Measurements from ENCODE around the gene ZNF277.

Gene ZNF277

GRCh38 chr7:112206238-112206990, at the start of gene ZNF277, which contains the start of gene DOCK4:
ZNF277 (plus strand) TSS chr7:112206695; CDS start chr7:112206717, 22 bp downstream.
DOCK4 (minus strand) TSS chr7:112206399; CDS start chr7:112206138, 261 bp downstream.
- no peaks in the 10 kb centered on the region for H3K27me3 ChIP-seq (ENCODE audit: control insufficient read depth, insufficient read depth, low read length)
- peak within 1 kb of the TSS; percentile 85 for H3K9ac ChIP-seq (ENCODE audit: low read depth, low read length)
- peak within 1 kb of the TSS; percentile 79 for H3K27ac ChIP-seq (ENCODE audit: low read depth, low read length)
- H3K36me3 ChIP-seq (ENCODE audit: control insufficient read depth, insufficient read depth, low read length) = no peaks in the 10 kb centered on the region
- H3K4me1 ChIP-seq (ENCODE audit: control insufficient read depth, insufficient read depth, low read length) = peaks cover 13% of the 10 kb centered on the region
- H3K9me3 ChIP-seq (ENCODE audit: control insufficient read depth, insufficient read depth, low read length) = no peaks in the 10 kb centered on the region
- peak within 1 kb of the TSS; percentile 96 for H3K4me3 ChIP-seq (ENCODE audit: low read depth, low read length)

- Histone ChIP-seq H3K27me3 (ENCODE audit: control insufficient read depth, insufficient read depth, low read length) (no peaks in the 10 kb centered on the region), H3K9ac (ENCODE audit: low read depth, low read length) (no peak overlapping the region), H3K36me3 (ENCODE audit: control insufficient read depth, insufficient read depth, low read length) (no peaks in the 10 kb centered on the region), H3K4me1 (ENCODE audit: control insufficient read depth, insufficient read depth, low read length) (peaks cover 30% of the 10 kb centered on the region), H3K9me3 (ENCODE audit: control insufficient read depth, insufficient read depth, low read length) (no peaks in the 10 kb centered on the region), H3K4me3 (ENCODE audit: low read depth, low read length) (no peak overlapping the region), H3K27ac (ENCODE audit: low read depth, low read length) (no peak overlapping the region)
These were observed 49.4 kb upstream of the ZNF277 start for GRCh38 chr7:112157072-112157471.

- Histone ChIP-seq H3K4me1 (ENCODE audit: control insufficient read depth, insufficient read depth, low read length) (peaks cover 46% of the 10 kb centered on the region), H3K4me3 (ENCODE audit: low read depth, low read length) (no peak overlapping the region), H3K27ac (ENCODE audit: low read depth, low read length) (no peak overlapping the region), H3K36me3 (ENCODE audit: control insufficient read depth, insufficient read depth, low read length) (no peaks in the 10 kb centered on the region), H3K9ac (ENCODE audit: low read depth, low read length) (no peak overlapping the region), H3K27me3 (ENCODE audit: control insufficient read depth, insufficient read depth, low read length) (no peaks in the 10 kb centered on the region), H3K9me3 (ENCODE audit: control insufficient read depth, insufficient read depth, low read length) (no peaks in the 10 kb centered on the region)
These were observed 47.1 kb upstream of the ZNF277 start for GRCh38 chr7:112159351-112159750.

- no peak overlapping the region for H3K4me3 ChIP-seq (ENCODE audit: low read depth, low read length)
- no peaks in the 10 kb centered on the region for H3K36me3 ChIP-seq (ENCODE audit: control insufficient read depth, insufficient read depth, low read length)
- H3K9me3 ChIP-seq (ENCODE audit: control insufficient read depth, insufficient read depth, low read length) = no peaks in the 10 kb centered on the region
- peaks cover 42% of the 10 kb centered on the region for H3K4me1 ChIP-seq (ENCODE audit: control insufficient read depth, insufficient read depth, low read length)
- peak overlapping the region; percentile 84 for H3K27ac ChIP-seq (ENCODE audit: low read depth, low read length)
- H3K9ac ChIP-seq (ENCODE audit: low read depth, low read length) = no peak overlapping the region; the same call in 1 of the 2 replicates
- H3K27me3 ChIP-seq (ENCODE audit: control insufficient read depth, insufficient read depth, low read length) = no peaks in the 10 kb centered on the region
These were observed 46.2 kb upstream of the ZNF277 start for GRCh38 chr7:112160130-112160770.

- Histone ChIP-seq H3K9ac (ENCODE audit: low read depth, low read length) (no peak overlapping the region), H3K27me3 (ENCODE audit: control insufficient read depth, insufficient read depth, low read length) (no peaks in the 10 kb centered on the region), H3K4me3 (ENCODE audit: low read depth, low read length) (no peak overlapping the region), H3K4me1 (ENCODE audit: control insufficient read depth, insufficient read depth, low read length) (peaks cover 42% of the 10 kb centered on the region), H3K36me3 (ENCODE audit: control insufficient read depth, insufficient read depth, low read length) (no peaks in the 10 kb centered on the region), H3K9me3 (ENCODE audit: control insufficient read depth, insufficient read depth, low read length) (no peaks in the 10 kb centered on the region), H3K27ac (ENCODE audit: low read depth, low read length) (peak overlapping the region; percentile 84)
These were observed 45.7 kb upstream of the ZNF277 start for GRCh38 chr7:112160771-112161150.

GRCh38 chr7:112161253-112162141, 45.0 kb upstream of the ZNF277 start:
- Histone ChIP-seq H3K27me3 (ENCODE audit: control insufficient read depth, insufficient read depth, low read length) (no peaks in the 10 kb centered on the region), H3K9me3 (ENCODE audit: control insufficient read depth, insufficient read depth, low read length) (no peaks in the 10 kb centered on the region), H3K36me3 (ENCODE audit: control insufficient read depth, insufficient read depth, low read length) (no peaks in the 10 kb centered on the region), H3K4me1 (ENCODE audit: control insufficient read depth, insufficient read depth, low read length) (peaks cover 42% of the 10 kb centered on the region), H3K9ac (ENCODE audit: low read depth, low read length) (no peak overlapping the region), H3K4me3 (ENCODE audit: low read depth, low read length) (peak overlapping the region; percentile 22; the same call in 1 of the 2 replicates), H3K27ac (ENCODE audit: low read depth, low read length) (peak overlapping the region; percentile 84)

GRCh38 chr7:112162142-112162766, 44.2 kb upstream of the ZNF277 start:
- Histone ChIP-seq H3K4me1 (ENCODE audit: control insufficient read depth, insufficient read depth, low read length) (peaks cover 42% of the 10 kb centered on the region), H3K36me3 (ENCODE audit: control insufficient read depth, insufficient read depth, low read length) (no peaks in the 10 kb centered on the region), H3K4me3 (ENCODE audit: low read depth, low read length) (peak overlapping the region; percentile 22; the same call in 1 of the 2 replicates), H3K27me3 (ENCODE audit: control insufficient read depth, insufficient read depth, low read length) (no peaks in the 10 kb centered on the region), H3K9me3 (ENCODE audit: control insufficient read depth, insufficient read depth, low read length) (no peaks in the 10 kb centered on the region), H3K27ac (ENCODE audit: low read depth, low read length) (peak overlapping the region; percentile 84), H3K9ac (ENCODE audit: low read depth, low read length) (no peak overlapping the region)

GRCh38 chr7:112162784-112163506, 43.5 kb upstream of the ZNF277 start:
- H3K4me1 ChIP-seq (ENCODE audit: control insufficient read depth, insufficient read depth, low read length) = peaks cover 42% of the 10 kb centered on the region
- no peak overlapping the region; the same call in 1 of the 2 replicates for H3K4me3 ChIP-seq (ENCODE audit: low read depth, low read length)
- H3K9me3 ChIP-seq (ENCODE audit: control insufficient read depth, insufficient read depth, low read length) = no peaks in the 10 kb centered on the region
- H3K27ac ChIP-seq (ENCODE audit: low read depth, low read length) = peak overlapping the region; percentile 81
- no peak overlapping the region for H3K9ac ChIP-seq (ENCODE audit: low read depth, low read length)
- H3K36me3 ChIP-seq (ENCODE audit: control insufficient read depth, insufficient read depth, low read length) = no peaks in the 10 kb centered on the region
- H3K27me3 ChIP-seq (ENCODE audit: control insufficient read depth, insufficient read depth, low read length) = no peaks in the 10 kb centered on the region

GRCh38 chr7:112167147-112167546, 39.3 kb upstream of the ZNF277 start:
- Histone ChIP-seq H3K9ac (ENCODE audit: low read depth, low read length) (no peak overlapping the region), H3K9me3 (ENCODE audit: control insufficient read depth, insufficient read depth, low read length) (no peaks in the 10 kb centered on the region), H3K27ac (ENCODE audit: low read depth, low read length) (no peak overlapping the region), H3K4me3 (ENCODE audit: low read depth, low read length) (no peak overlapping the region), H3K4me1 (ENCODE audit: control insufficient read depth, insufficient read depth, low read length) (peaks cover 17% of the 10 kb centered on the region), H3K27me3 (ENCODE audit: control insufficient read depth, insufficient read depth, low read length) (no peaks in the 10 kb centered on the region), H3K36me3 (ENCODE audit: control insufficient read depth, insufficient read depth, low read length) (no peaks in the 10 kb centered on the region)

- no peak overlapping the region for H3K27ac ChIP-seq (ENCODE audit: low read depth, low read length)
- peaks cover under 1% of the 10 kb centered on the region; the same call in 1 of the 2 replicates for H3K4me1 ChIP-seq (ENCODE audit: control insufficient read depth, insufficient read depth, low read length)
- H3K9me3 ChIP-seq (ENCODE audit: control insufficient read depth, insufficient read depth, low read length) = no peaks in the 10 kb centered on the region
- no peak overlapping the region for H3K9ac ChIP-seq (ENCODE audit: low read depth, low read length)
- no peaks in the 10 kb centered on the region for H3K27me3 ChIP-seq (ENCODE audit: control insufficient read depth, insufficient read depth, low read length)
- no peaks in the 10 kb centered on the region for H3K36me3 ChIP-seq (ENCODE audit: control insufficient read depth, insufficient read depth, low read length)
- H3K4me3 ChIP-seq (ENCODE audit: low read depth, low read length) = no peak overlapping the region
These were observed 37.6 kb upstream of the ZNF277 start for GRCh38 chr7:112168915-112169314.

All from HUES48 (cell line).